GM23248 (cell line): ENCODE results near the gene BCAP31.

ENCODE experiments used
- EZH2 ChIP-seq: fragments of 200-600 bp; sonication (generic); IDR thresholded peaks from 2 replicates; pipeline ENCODE4 v1.6.1; 2018; ENCODE audit warnings: antibody characterized with exemption, mild to moderate bottlenecking; ENCODE audit not compliant: insufficient read depth, poor library complexity, severe bottlenecking
- EZH2phosphoT487 ChIP-seq: fragments of 200-600 bp; sonication (generic); IDR thresholded peaks from 2 replicates; pipeline ENCODE4 v1.6.1; 2018; ENCODE audit warnings: antibody characterized with exemption, moderate library complexity, mild to moderate bottlenecking, low read depth; ENCODE audit not compliant: insufficient read depth

GRCh38 chrX:153744210-153745066 lies 20.3 kb upstream of the BCAP31 start:
- no peak for TF ChIP-seq EZH2
- TF ChIP-seq EZH2phosphoT487: no peak
